GM23338 (cell line): ENCODE results near the gene MLLT10. TPM values are rescaled to one million over a fixed set of nuclear protein-coding genes. Genes with fewer than 3 reads are reported as not detected.
A peak's percentile ranks its signal among the peaks of the same experiment; 100 is the strongest.

Experiments
- ATAC-seq: fragments of 200-7000 bp; cut with Tn5 transposase; 3 replicates; pipeline ENCODE4 v1.9.1; 2020
- DNase-seq: peaks from one replicate; pipeline ENCODE4 v3.0.0-alpha.2; 2015; ENCODE audit warnings: low spot score
- H2AFZ ChIP-seq: fragments of 200-600 bp; sonication (generic); 2 replicates; pipeline ENCODE4 v1.8.0; 2016; ENCODE audit warnings: antibody characterized with exemption, mild to moderate bottlenecking, moderate library complexity
- H3F3A ChIP-seq: fragments of 200-600 bp; sonication (generic); replicated peaks from 2 replicates; pipeline ENCODE4 v1.8.0; 2017; ENCODE audit warnings: antibody characterized with exemption, mixed run types, low read depth
- H3K27ac ChIP-seq: fragments of 200-600 bp; sonication (generic); 2 replicates; pipeline ENCODE4 v1.6.1; 2016; ENCODE audit warnings: low read depth
- H3K27me3 ChIP-seq: fragments of 200-600 bp; sonication (generic); 2 replicates; pipeline ENCODE4 v1.8.0; 2016; ENCODE audit warnings: mild to moderate bottlenecking, mixed run types, moderate library complexity; ENCODE audit not compliant: insufficient read depth
- H3K36me3 ChIP-seq: fragments of 200-600 bp; sonication (generic); 2 replicates; pipeline ENCODE4 v1.8.0; 2016; ENCODE audit warnings: mild to moderate bottlenecking; ENCODE audit not compliant: insufficient read depth
- H3K4me1 ChIP-seq: fragments of 200-600 bp; sonication (generic); 2 replicates; pipeline ENCODE4 v1.8.0; 2016; ENCODE audit warnings: mild to moderate bottlenecking, moderate library complexity; ENCODE audit not compliant: insufficient read depth
- H3K4me2 ChIP-seq: fragments of 200-600 bp; sonication (generic); 2 replicates; pipeline ENCODE4 v1.7.1; 2017; ENCODE audit warnings: mixed run types
- H3K4me3 ChIP-seq: fragments of 200-600 bp; sonication (generic); 2 replicates; pipeline ENCODE4 v1.6.1; 2016; ENCODE audit warnings: mixed run types
- H3K79me2 ChIP-seq: fragments of 200-600 bp; sonication (generic); replicated peaks from 2 replicates; pipeline ENCODE4 v1.8.0; 2017; ENCODE audit warnings: mild to moderate bottlenecking; ENCODE audit not compliant: insufficient read depth
- H3K9me2 ChIP-seq: fragments of 200-600 bp; sonication (generic); 2 replicates; pipeline ENCODE4 v1.8.0; 2017; ENCODE audit not compliant: insufficient read depth
- H4K20me1 ChIP-seq: fragments of 200-600 bp; sonication (generic); replicated peaks from 2 replicates; pipeline ENCODE4 v1.8.0; 2017; ENCODE audit warnings: mild to moderate bottlenecking; ENCODE audit not compliant: insufficient read depth
- H3K27ac Mint-ChIP-seq: 2 replicates; pipeline ENCODE4 v1.8.0; 2020; ENCODE audit warnings: inconsistent platforms, mild to moderate bottlenecking, moderate library complexity, mixed read lengths
- H3K27me3 Mint-ChIP-seq: 3 replicates; pipeline ENCODE4 v1.8.0; 2022; ENCODE audit warnings: low read depth, mild to moderate bottlenecking, moderate library complexity, mixed read lengths, inconsistent platforms; ENCODE audit not compliant: insufficient read depth, poor library complexity
- H3K36me3 Mint-ChIP-seq: 3 replicates; pipeline ENCODE4 v1.8.0; 2021; ENCODE audit warnings: low read depth, mild to moderate bottlenecking, inconsistent platforms, moderate library complexity, mixed read lengths
- H3K4me1 Mint-ChIP-seq: 3 replicates; pipeline ENCODE4 v1.8.0; 2020; ENCODE audit warnings: mild to moderate bottlenecking, inconsistent platforms, mixed read lengths
- H3K4me3 Mint-ChIP-seq: 3 replicates; pipeline ENCODE4 v1.8.0; 2021; ENCODE audit warnings: moderate library complexity, mild to moderate bottlenecking, inconsistent platforms, mixed read lengths
- H3K9me3 Mint-ChIP-seq: 3 replicates; pipeline ENCODE4 v1.8.0; 2020; ENCODE audit warnings: moderate library complexity, mild to moderate bottlenecking, inconsistent platforms, mixed read lengths
- CREB1 ChIP-seq: fragments of 250-450 bp; sonication (Bioruptor Pico); IDR thresholded peaks from 2 replicates; pipeline ENCODE4 v1.5.0; 2020; ENCODE audit warnings: low read depth, mild to moderate bottlenecking, moderate library complexity
- EZH2 ChIP-seq: fragments of 200-600 bp; sonication (generic); IDR thresholded peaks from one replicate; pipeline ENCODE4 v1.8.0; 2017; ENCODE audit warnings: antibody characterized with exemption, mild to moderate bottlenecking, low read depth; ENCODE audit not compliant: unreplicated experiment
- JUNB ChIP-seq: IDR thresholded peaks from one replicate; pipeline ENCODE4 v1.6.1; 2016; ENCODE audit warnings: antibody characterized with exemption; ENCODE audit not compliant: unreplicated experiment
- POLR2AphosphoS5 ChIP-seq: IDR thresholded peaks from 2 replicates; pipeline ENCODE4 v1.6.1; 2016; ENCODE audit warnings: antibody characterized with exemption, low read depth
- STAT1 ChIP-seq: IDR thresholded peaks from one replicate; pipeline ENCODE4 v1.6.1; 2016; ENCODE audit warnings: antibody characterized with exemption; ENCODE audit not compliant: unreplicated experiment
- ZNF114 ChIP-seq: fragments of 250-450 bp; sonication (Bioruptor Pico); IDR thresholded peaks from 2 replicates; pipeline ENCODE4 v1.5.0; 2020; ENCODE audit warnings: mild to moderate bottlenecking, moderate library complexity
- polyA plus RNA-seq: library from polyadenylated mRNA; unstranded; fragments of >200 nt; fragmentation: Nextera tagmentation; extraction: Ambion mirVana; gene quantifications from 2 replicates; pipeline ENCODE4 v1.2.1, GENCODE V29; 2016
- total RNA-seq: library from RNA; depleted of rRNA; stranded (reverse); fragments of >200 nt; shearing (Covaris generic); gene quantifications from 2 replicates; pipeline ENCODE4 v1.2.3, GENCODE V29; 2014
- TF ChIP-seq, protein P1 (sequence below): fragments of 250-450 bp; sonication (Bioruptor Pico); IDR thresholded peaks from 2 replicates; pipeline ENCODE4 v1.5.0; 2020; ENCODE audit warnings: mild to moderate bottlenecking, moderate library complexity

Gene MLLT10
- total and polyA plus RNA-seq, 2 experiments from 2014 or later: 28.8 to 55.4 TPM

GRCh38 chr10:21668831-21669230 is 134.8 kb downstream of the MLLT10 start:
- Histone ChIP-seq H3K4me2 (no peak overlapping the region), H3F3A (no peaks in the 10 kb centered on the region), H3K27me3 (no peaks in the 10 kb centered on the region), H3K4me1 (peaks cover 26% of the 10 kb centered on the region), H4K20me1 (no peaks in the 10 kb centered on the region), H3K36me3 (no peaks in the 10 kb centered on the region), H3K4me3 (no peak overlapping the region), H2AFZ (no peak overlapping the region), H3K27ac (no peak overlapping the region), H3K9me2 (no peaks in the 10 kb centered on the region), H3K79me2 (peaks cover 63% of the 10 kb centered on the region)
- DNase-seq (no peak), ATAC-seq (no peak)
- Mint-ChIP-seq H3K4me1 (peaks cover 35% of the 10 kb centered on the region), H3K27me3 (no peaks in the 10 kb centered on the region), H3K36me3 (no peaks in the 10 kb centered on the region), H3K4me3 (no peak overlapping the region), H3K27ac (peak overlapping the region; percentile 38; the same call in 1 of the 2 replicates), H3K9me3 (no peaks in the 10 kb centered on the region)
- TF ChIP-seq ZNF114 (CRISPR knock-in tag) (no peak), POLR2AphosphoS5 (no peak), EZH2 (no peak)
- TF ChIP-seq, protein P1, sequence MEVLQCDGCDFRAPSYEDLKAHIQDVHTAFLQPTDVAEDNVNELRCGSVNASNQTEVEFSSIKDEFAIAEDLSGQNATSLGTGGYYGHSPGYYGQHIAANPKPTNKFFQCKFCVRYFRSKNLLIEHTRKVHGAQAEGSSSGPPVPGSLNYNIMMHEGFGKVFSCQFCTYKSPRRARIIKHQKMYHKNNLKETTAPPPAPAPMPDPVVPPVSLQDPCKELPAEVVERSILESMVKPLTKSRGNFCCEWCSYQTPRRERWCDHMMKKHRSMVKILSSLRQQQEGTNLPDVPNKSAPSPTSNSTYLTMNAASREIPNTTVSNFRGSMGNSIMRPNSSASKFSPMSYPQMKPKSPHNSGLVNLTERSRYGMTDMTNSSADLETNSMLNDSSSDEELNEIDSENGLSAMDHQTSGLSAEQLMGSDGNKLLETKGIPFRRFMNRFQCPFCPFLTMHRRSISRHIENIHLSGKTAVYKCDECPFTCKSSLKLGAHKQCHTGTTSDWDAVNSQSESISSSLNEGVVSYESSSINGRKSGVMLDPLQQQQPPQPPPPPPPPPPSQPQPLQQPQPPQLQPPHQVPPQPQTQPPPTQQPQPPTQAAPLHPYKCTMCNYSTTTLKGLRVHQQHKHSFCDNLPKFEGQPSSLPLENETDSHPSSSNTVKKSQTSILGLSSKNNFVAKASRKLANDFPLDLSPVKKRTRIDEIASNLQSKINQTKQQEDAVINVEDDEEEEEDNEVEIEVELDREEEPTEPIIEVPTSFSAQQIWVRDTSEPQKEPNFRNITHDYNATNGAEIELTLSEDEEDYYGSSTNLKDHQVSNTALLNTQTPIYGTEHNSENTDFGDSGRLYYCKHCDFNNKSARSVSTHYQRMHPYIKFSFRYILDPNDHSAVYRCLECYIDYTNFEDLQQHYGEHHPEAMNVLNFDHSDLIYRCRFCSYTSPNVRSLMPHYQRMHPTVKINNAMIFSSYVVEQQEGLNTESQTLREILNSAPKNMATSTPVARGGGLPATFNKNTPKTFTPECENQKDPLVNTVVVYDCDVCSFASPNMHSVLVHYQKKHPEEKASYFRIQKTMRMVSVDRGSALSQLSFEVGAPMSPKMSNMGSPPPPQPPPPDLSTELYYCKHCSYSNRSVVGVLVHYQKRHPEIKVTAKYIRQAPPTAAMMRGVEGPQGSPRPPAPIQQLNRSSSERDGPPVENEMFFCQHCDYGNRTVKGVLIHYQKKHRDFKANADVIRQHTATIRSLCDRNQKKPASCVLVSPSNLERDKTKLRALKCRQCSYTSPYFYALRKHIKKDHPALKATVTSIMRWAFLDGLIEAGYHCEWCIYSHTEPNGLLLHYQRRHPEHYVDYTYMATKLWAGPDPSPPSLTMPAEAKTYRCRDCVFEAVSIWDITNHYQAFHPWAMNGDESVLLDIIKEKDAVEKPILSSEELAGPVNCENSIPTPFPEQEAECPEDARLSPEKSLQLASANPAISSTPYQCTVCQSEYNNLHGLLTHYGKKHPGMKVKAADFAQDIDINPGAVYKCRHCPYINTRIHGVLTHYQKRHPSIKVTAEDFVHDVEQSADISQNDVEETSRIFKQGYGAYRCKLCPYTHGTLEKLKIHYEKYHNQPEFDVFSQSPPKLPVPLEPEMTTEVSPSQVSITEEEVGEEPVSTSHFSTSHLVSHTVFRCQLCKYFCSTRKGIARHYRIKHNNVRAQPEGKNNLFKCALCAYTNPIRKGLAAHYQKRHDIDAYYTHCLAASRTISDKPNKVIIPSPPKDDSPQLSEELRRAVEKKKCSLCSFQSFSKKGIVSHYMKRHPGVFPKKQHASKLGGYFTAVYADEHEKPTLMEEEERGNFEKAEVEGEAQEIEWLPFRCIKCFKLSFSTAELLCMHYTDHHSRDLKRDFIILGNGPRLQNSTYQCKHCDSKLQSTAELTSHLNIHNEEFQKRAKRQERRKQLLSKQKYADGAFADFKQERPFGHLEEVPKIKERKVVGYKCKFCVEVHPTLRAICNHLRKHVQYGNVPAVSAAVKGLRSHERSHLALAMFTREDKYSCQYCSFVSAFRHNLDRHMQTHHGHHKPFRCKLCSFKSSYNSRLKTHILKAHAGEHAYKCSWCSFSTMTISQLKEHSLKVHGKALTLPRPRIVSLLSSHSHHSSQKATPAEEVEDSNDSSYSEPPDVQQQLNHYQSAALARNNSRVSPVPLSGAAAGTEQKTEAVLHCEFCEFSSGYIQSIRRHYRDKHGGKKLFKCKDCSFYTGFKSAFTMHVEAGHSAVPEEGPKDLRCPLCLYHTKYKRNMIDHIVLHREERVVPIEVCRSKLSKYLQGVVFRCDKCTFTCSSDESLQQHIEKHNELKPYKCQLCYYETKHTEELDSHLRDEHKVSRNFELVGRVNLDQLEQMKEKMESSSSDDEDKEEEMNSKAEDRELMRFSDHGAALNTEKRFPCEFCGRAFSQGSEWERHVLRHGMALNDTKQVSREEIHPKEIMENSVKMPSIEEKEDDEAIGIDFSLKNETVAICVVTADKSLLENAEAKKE (CRISPR knock-in tag): no peak

DNA sequence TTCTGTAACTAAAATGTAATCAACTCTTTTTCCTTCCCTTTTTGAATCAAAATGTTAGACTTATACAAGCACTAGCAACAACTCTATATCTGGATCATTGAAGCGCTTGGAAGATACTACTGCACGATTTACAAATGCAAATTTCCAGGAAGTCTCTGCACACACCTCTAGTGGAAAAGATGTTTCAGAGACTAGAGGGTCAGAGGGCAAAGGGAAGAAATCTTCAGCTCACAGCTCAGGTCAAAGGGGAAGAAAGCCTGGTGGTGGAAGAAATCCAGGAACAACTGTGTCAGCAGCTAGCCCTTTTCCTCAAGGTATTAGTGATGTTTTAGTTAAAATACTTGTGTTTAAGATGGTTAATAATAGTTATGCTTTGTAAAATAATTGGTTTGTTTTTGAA is 136.4 kb downstream of the MLLT10 start:
- Histone ChIP-seq H3K27me3 (no peaks in the 10 kb centered on the region), H3K27ac (no peak overlapping the region)
- TF ChIP-seq JUNB (no peak), CREB1 (CRISPR knock-in tag) (no peak), POLR2AphosphoS5 (no peak), STAT1 (no peak)
- TF ChIP-seq, protein P1 (CRISPR knock-in tag): no peak

More for the DNA sequence above, 136.4 kb downstream of the MLLT10 start:
- Mint-ChIP-seq H3K4me3 (no peak overlapping the region), H3K27me3 (no peaks in the 10 kb centered on the region), H3K27ac (no peak overlapping the region), H3K36me3 (0 out of 3 replicates have a peak, but pooled peaks cover 3% of the 10 kb centered on the region), H3K4me1 (peaks cover 32% of the 10 kb centered on the region), H3K9me3 (no peaks in the 10 kb centered on the region)
- H3K4me2 ChIP-seq: no peak overlapping the region
- H3F3A ChIP-seq: no peaks in the 10 kb centered on the region
- peaks cover 16% of the 10 kb centered on the region for H3K4me1 ChIP-seq
- H4K20me1 ChIP-seq: no peaks in the 10 kb centered on the region
- DNase-seq (no peak), ATAC-seq (no peak)
- H3K9me2 ChIP-seq: no peaks in the 10 kb centered on the region
- H3K79me2 ChIP-seq: peaks cover 48% of the 10 kb centered on the region
- H3K36me3 ChIP-seq: no peaks in the 10 kb centered on the region; the same call in 1 of the 2 replicates
- no peak overlapping the region for H3K4me3 ChIP-seq
- no peak overlapping the region for H2AFZ ChIP-seq
